ENCODE measurements around the gene RBM20.

DNA sequence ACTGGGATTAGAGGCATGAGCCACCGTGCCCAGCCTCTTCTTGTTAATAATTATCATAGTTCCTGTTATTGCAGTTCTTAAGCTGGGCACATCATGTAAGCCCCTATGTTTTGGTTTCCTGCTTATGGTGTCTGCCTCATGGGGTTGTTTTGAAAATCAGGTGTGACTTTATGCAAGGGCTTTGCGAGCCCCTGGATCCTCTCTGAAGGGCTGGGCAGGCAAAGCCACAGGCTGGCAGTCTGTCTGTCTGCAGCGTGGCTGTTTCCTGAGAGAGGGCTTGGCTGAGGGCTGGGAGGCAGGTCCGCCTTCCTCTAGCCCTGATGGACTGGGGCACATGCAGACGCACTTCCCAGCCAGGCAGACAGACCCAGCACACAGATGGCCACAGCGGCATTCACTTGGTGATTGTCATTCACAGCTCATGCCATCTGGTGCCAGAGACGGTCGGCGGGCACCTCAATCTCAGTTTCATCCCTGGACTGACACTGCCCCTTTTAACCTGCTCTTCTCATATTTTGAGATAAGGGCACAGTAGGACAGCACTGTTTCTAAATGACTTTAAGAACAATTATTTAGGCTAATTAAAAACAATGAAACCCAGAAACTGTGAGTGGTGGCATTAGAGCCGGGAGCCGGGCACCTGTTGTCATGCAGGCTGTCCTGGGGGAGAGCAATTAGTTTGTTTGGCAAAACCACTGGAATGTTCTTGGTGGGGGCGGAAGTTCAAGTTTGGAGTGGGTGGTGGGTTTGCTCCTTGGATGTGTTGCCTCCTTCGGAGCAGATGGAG lies 35.5 kb downstream of the RBM20 start:
- TF ChIP-seq CTCF (IDR thresholded peaks at IDR 0.05) (no peak), POLR2A (IDR thresholded peaks at IDR 0.05) (no peak), POLR2AphosphoS5 (IDR thresholded peaks at IDR 0.05) (no peak)

Data from sigmoid colon (tissue), 4 donors.